HEK293 (cell line): ENCODE measurements around the gene FLCN.

Experiments used
- CTCF ChIA-PET: fragments of 350-600 bp; formaldehyde crosslinking; extraction: SDS; loops from one replicate; lab custom pipeline; 2021; ENCODE audit warnings: antibody characterized with exemption; lab: Yijun Ruan, JAX
- POLR2A ChIA-PET: fragments of 300-600 bp; formaldehyde crosslinking; extraction: SDS; loops from one replicate; lab custom pipeline; 2020; ENCODE audit warnings: antibody characterized with exemption, inconsistent platforms; lab: Yijun Ruan, JAX
- H3K27ac ChIP-seq: fragments of 200-500 bp; sonication (Bioruptor generic); 2 replicates; pipeline ENCODE4 v1.5.1; 2014; ENCODE audit warnings: low read depth, low read length, control low read depth, inconsistent platforms; ENCODE audit errors: extremely low read depth
- H3K36me3 ChIP-seq, 2 experiments: fragments of 200-500 bp in 1 of 2; sonication (Bioruptor generic) in 1 of 2; 1 replicate in 1 of 2; 2 replicates in 1 of 2; pipeline ENCODE4 v1.5.1; 2014 to 2017; ENCODE audit warnings: inconsistent platforms in 2 of 2, low read length in 2 of 2; ENCODE audit not compliant: control insufficient read depth in 2 of 2, insufficient read depth in 1 of 2
- H3K4me1 ChIP-seq: fragments of 200-500 bp; sonication (Bioruptor generic); 2 replicates; pipeline ENCODE4 v1.5.1; 2014; ENCODE audit warnings: mild to moderate bottlenecking, low read length, inconsistent platforms; ENCODE audit not compliant: control insufficient read depth, insufficient read depth
- H3K4me3 ChIP-seq: 2 replicates; pipeline ENCODE4 v1.5.1; 2011; ENCODE audit warnings: low read depth, mild to moderate bottlenecking, control low read depth, low read length, moderate library complexity
- H3K9me3 ChIP-seq: fragments of 200-500 bp; sonication (Bioruptor generic); 2 replicates; pipeline ENCODE4 v1.5.1; 2014; ENCODE audit warnings: low read depth, low read length, inconsistent platforms; ENCODE audit not compliant: control insufficient read depth, insufficient read depth
- AEBP2 ChIP-seq: fragments of 450-650 bp; formaldehyde crosslinking; IDR thresholded peaks from 2 replicates; pipeline ENCODE4 v1.5.1; 2016; ENCODE audit warnings: missing biosample characterization, missing genetic modification characterization, borderline replicate concordance
- ATF2 ChIP-seq: fragments of 450-650 bp; formaldehyde crosslinking; IDR thresholded peaks from 2 replicates; pipeline ENCODE4 v1.5.1; 2016; ENCODE audit warnings: missing biosample characterization, missing genetic modification characterization, low read depth
- FEZF1 ChIP-seq: fragments of 450-650 bp; formaldehyde crosslinking; IDR thresholded peaks from 2 replicates; pipeline ENCODE4 v1.5.1; 2016; ENCODE audit warnings: missing biosample characterization, missing genetic modification characterization
- GLIS2 ChIP-seq: fragments of 450-650 bp; formaldehyde crosslinking; IDR thresholded peaks from 2 replicates; pipeline ENCODE4 v1.5.1; 2016; ENCODE audit warnings: missing biosample characterization, missing genetic modification characterization
- KLF1 ChIP-seq: fragments of 450-650 bp; formaldehyde crosslinking; IDR thresholded peaks from 2 replicates; pipeline ENCODE4 v1.5.1; 2016; ENCODE audit warnings: missing biosample characterization, missing genetic modification characterization
- KLF16 ChIP-seq: fragments of 450-650 bp; formaldehyde crosslinking; IDR thresholded peaks from 2 replicates; pipeline ENCODE4 v1.5.1; 2017; ENCODE audit warnings: missing biosample characterization, missing genetic modification characterization
- REPIN1 ChIP-seq: fragments of 450-650 bp; formaldehyde crosslinking; IDR thresholded peaks from 2 replicates; pipeline ENCODE4 v1.5.1; 2017; ENCODE audit warnings: missing biosample characterization, missing genetic modification characterization, low read depth
- SCRT2 ChIP-seq: fragments of 450-650 bp; formaldehyde crosslinking; IDR thresholded peaks from 2 replicates; pipeline ENCODE4 v1.5.1; 2016; ENCODE audit warnings: missing biosample characterization, missing genetic modification characterization
- ZNF133 ChIP-seq: fragments of 450-650 bp; formaldehyde crosslinking; IDR thresholded peaks from 2 replicates; pipeline ENCODE4 v1.5.1; 2016; ENCODE audit warnings: missing biosample characterization, missing genetic modification characterization
- ZNF211 ChIP-seq: fragments of 450-650 bp; formaldehyde crosslinking; IDR thresholded peaks from 2 replicates; pipeline ENCODE4 v1.5.1; 2016; ENCODE audit warnings: low read depth, missing biosample characterization, missing genetic modification characterization
- ZNF221 ChIP-seq: fragments of 450-650 bp; formaldehyde crosslinking; IDR thresholded peaks from 2 replicates; pipeline ENCODE4 v1.5.1; 2017; ENCODE audit warnings: missing biosample characterization, missing genetic modification characterization, borderline replicate concordance
- ZNF514 ChIP-seq: fragments of 450-650 bp; formaldehyde crosslinking; IDR thresholded peaks from 2 replicates; pipeline ENCODE4 v1.5.1; 2016; ENCODE audit warnings: missing biosample characterization, missing genetic modification characterization
- ZSCAN16 ChIP-seq: fragments of 450-650 bp; formaldehyde crosslinking; IDR thresholded peaks from 2 replicates; pipeline ENCODE4 v1.5.1; 2016; ENCODE audit warnings: missing biosample characterization, missing genetic modification characterization
- TF ChIP-seq, protein P1 (sequence below): fragments of 450-650 bp; formaldehyde crosslinking; IDR thresholded peaks from 2 replicates; pipeline ENCODE4 v1.5.1; 2017; ENCODE audit warnings: missing biosample characterization, missing genetic modification characterization
- TF ChIP-seq, protein P2 (sequence below): fragments of 450-650 bp; formaldehyde crosslinking; IDR thresholded peaks from 2 replicates; pipeline ENCODE4 v1.5.1; 2016; ENCODE audit warnings: missing biosample characterization, missing genetic modification characterization
- TF ChIP-seq, protein P3 (sequence below): fragments of 450-650 bp; formaldehyde crosslinking; IDR thresholded peaks from 2 replicates; pipeline ENCODE4 v1.5.1; 2016; ENCODE audit warnings: missing biosample characterization, missing genetic modification characterization, borderline replicate concordance

Gene FLCN

GRCh38 chr17:17165666-17166308 lies 71.2 kb downstream of the FLCN start:
- no peaks in the 10 kb centered on the region for H3K4me1 ChIP-seq
- no peak overlapping the region for H3K4me3 ChIP-seq
- H3K36me3 ChIP-seq = peaks cover 0 to 95% of the 10 kb centered on the region in 2 experiments; a peak in 2 of 3 replicates
- H3K27ac ChIP-seq = no peak overlapping the region
- POLR2A ChIA-PET = no interaction called here
- CTCF ChIA-PET = no interaction called here
- H3K9me3 ChIP-seq = no peaks in the 10 kb centered on the region
- no peak for TF ChIP-seq ZNF211 (tag by site-specific recombination)
- TF ChIP-seq, protein P1, sequence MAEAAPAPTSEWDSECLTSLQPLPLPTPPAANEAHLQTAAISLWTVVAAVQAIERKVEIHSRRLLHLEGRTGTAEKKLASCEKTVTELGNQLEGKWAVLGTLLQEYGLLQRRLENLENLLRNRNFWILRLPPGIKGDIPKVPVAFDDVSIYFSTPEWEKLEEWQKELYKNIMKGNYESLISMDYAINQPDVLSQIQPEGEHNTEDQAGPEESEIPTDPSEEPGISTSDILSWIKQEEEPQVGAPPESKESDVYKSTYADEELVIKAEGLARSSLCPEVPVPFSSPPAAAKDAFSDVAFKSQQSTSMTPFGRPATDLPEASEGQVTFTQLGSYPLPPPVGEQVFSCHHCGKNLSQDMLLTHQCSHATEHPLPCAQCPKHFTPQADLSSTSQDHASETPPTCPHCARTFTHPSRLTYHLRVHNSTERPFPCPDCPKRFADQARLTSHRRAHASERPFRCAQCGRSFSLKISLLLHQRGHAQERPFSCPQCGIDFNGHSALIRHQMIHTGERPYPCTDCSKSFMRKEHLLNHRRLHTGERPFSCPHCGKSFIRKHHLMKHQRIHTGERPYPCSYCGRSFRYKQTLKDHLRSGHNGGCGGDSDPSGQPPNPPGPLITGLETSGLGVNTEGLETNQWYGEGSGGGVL = no peak
- no peak for TF ChIP-seq REPIN1 (tag by site-specific recombination)
- TF ChIP-seq SCRT2 (tag by site-specific recombination) = no peak

GRCh38 chr17:17164676-17165075 lies 72.3 kb downstream of the FLCN start:
- Histone ChIP-seq H3K27ac (no peak overlapping the region), H3K36me3 (peaks cover 7 to 99% of the 10 kb centered on the region in 2 experiments), H3K4me1 (no peaks in the 10 kb centered on the region), H3K9me3 (no peaks in the 10 kb centered on the region), H3K4me3 (no peak overlapping the region)
- TF ChIP-seq ZNF221 (tag by site-specific recombination) (no peak), ZSCAN16 (tag by site-specific recombination) (no peak), GLIS2 (no peak)
- TF ChIP-seq, protein P2, sequence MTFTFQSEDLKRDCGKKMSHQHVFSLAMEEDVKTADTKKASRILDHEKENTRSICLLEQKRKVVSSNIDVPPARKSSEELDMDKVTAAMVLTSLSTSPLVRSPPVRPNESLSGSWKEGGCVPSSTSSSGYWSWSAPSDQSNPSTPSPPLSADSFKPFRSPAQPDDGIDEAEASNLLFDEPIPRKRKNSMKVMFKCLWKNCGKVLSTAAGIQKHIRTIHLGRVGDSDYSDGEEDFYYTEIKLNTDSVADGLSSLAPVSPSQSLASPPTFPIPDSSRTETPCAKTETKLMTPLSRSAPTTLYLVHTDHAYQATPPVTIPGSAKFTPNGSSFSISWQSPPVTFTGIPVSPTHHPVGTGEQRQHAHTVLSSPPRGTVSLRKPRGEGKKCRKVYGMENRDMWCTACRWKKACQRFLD (tag by site-specific recombination) = no peak
- POLR2A ChIA-PET = no interaction called here
- CTCF ChIA-PET = interaction anchor here (0.7 to 1.5 kb wide), 4 partner anchors 18 to 23 kb away, joined by 3 to 5 read pairs (median 4); no protein-coding TSS in a partner anchor

GRCh38 chr17:17164156-17164555 lies 72.8 kb downstream of the FLCN start:
- ChIA-PET POLR2A (no interaction called here), CTCF (interaction anchor here (0.7 to 1.5 kb wide), 5 partner anchors 8 to 754 kb away, joined by 3 to 6 read pairs (median 4); no protein-coding TSS in a partner anchor)
- H3K27ac ChIP-seq = no peak overlapping the region

More at GRCh38 chr17:17164156-17164555, 72.8 kb downstream of the FLCN start:
- peaks cover 8 to 100% of the 10 kb centered on the region in 2 experiments for H3K36me3 ChIP-seq
- no peak overlapping the region for H3K4me3 ChIP-seq
- H3K9me3 ChIP-seq = no peaks in the 10 kb centered on the region
- no peaks in the 10 kb centered on the region for H3K4me1 ChIP-seq
- TF ChIP-seq, protein P3, sequence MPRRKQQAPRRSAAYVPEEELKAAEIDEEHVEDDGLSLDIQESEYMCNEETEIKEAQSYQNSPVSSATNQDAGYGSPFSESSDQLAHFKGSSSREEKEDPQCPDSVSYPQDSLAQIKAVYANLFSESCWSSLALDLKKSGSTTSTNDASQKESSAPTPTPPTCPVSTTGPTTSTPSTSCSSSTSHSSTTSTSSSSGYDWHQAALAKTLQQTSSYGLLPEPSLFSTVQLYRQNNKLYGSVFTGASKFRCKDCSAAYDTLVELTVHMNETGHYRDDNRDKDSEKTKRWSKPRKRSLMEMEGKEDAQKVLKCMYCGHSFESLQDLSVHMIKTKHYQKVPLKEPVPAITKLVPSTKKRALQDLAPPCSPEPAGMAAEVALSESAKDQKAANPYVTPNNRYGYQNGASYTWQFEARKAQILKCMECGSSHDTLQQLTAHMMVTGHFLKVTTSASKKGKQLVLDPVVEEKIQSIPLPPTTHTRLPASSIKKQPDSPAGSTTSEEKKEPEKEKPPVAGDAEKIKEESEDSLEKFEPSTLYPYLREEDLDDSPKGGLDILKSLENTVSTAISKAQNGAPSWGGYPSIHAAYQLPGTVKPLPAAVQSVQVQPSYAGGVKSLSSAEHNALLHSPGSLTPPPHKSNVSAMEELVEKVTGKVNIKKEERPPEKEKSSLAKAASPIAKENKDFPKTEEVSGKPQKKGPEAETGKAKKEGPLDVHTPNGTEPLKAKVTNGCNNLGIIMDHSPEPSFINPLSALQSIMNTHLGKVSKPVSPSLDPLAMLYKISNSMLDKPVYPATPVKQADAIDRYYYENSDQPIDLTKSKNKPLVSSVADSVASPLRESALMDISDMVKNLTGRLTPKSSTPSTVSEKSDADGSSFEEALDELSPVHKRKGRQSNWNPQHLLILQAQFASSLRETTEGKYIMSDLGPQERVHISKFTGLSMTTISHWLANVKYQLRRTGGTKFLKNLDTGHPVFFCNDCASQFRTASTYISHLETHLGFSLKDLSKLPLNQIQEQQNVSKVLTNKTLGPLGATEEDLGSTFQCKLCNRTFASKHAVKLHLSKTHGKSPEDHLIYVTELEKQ (tag by site-specific recombination) = no peak
- no peak for TF ChIP-seq AEBP2 (tag by site-specific recombination)
- no peak for TF ChIP-seq FEZF1 (tag by site-specific recombination)
- no peak for TF ChIP-seq KLF1
- TF ChIP-seq SCRT2 (tag by site-specific recombination) = no peak
- no peak for TF ChIP-seq ZNF133
- no peak for TF ChIP-seq KLF16 (tag by site-specific recombination)
- no peak for TF ChIP-seq ATF2
- TF ChIP-seq ZNF514 = no peak
